Ishikawa (cell line): ENCODE measurements around the gene CDCA5.

ENCODE experiments used
- CEBPB ChIP-seq: IDR thresholded peaks from 2 replicates; pipeline ENCODE4 v1.6.1; 2012
- CREB1 ChIP-seq: IDR thresholded peaks from 2 replicates; pipeline ENCODE4 v1.6.1; 2012; ENCODE audit warnings: low read depth
- EGR1 ChIP-seq: IDR thresholded peaks from 2 replicates; pipeline ENCODE4 v1.6.1; 2012
- EP300 ChIP-seq: IDR thresholded peaks from 2 replicates; pipeline ENCODE4 v1.6.1; 2012; ENCODE audit warnings: borderline replicate concordance
- FOXM1 ChIP-seq: IDR thresholded peaks from 2 replicates; pipeline ENCODE4 v1.6.1; 2012; ENCODE audit warnings: low read depth, borderline replicate concordance
- NFIC ChIP-seq: IDR thresholded peaks from 2 replicates; pipeline ENCODE4 v1.6.1; 2012
- RAD21 ChIP-seq: IDR thresholded peaks from 2 replicates; pipeline ENCODE4 v1.6.1; 2012; ENCODE audit warnings: low read depth
- TAF1 ChIP-seq: IDR thresholded peaks from 2 replicates; pipeline ENCODE4 v1.6.1; 2012; ENCODE audit warnings: low read depth, mild to moderate bottlenecking
- TCF12 ChIP-seq: IDR thresholded peaks from 2 replicates; pipeline ENCODE4 v1.6.1; 2012; ENCODE audit warnings: low read depth
- TEAD4 ChIP-seq: IDR thresholded peaks from 2 replicates; pipeline ENCODE4 v1.6.1; 2012
- USF1 ChIP-seq: IDR thresholded peaks from 2 replicates; pipeline ENCODE4 v1.6.1; 2012
- YY1 ChIP-seq: IDR thresholded peaks from 2 replicates; pipeline ENCODE4 v1.6.1; 2012; ENCODE audit warnings: low read depth
- ZBTB7A ChIP-seq: IDR thresholded peaks from 2 replicates; pipeline ENCODE4 v1.6.1; 2012; ENCODE audit warnings: low read depth
- TF ChIP-seq, protein P1 (sequence below): IDR thresholded peaks from 2 replicates; pipeline ENCODE4 v1.6.1; 2012
- TF ChIP-seq, protein P2 (sequence below): IDR thresholded peaks from 2 replicates; pipeline ENCODE4 v1.6.1; 2012; ENCODE audit warnings: low read depth, mild to moderate bottlenecking

CDCA5 gene

GRCh38 chr11:65095427-65095826, 11.6 kb upstream of the CDCA5 start:
- TF ChIP-seq ZBTB7A = no peak
- no peak for TF ChIP-seq RAD21
- no peak for TF ChIP-seq TCF12
- TF ChIP-seq USF1 = no peak
- TF ChIP-seq TEAD4 = no peak
- no peak for TF ChIP-seq CEBPB
- TF ChIP-seq EP300 = no peak
- TF ChIP-seq, protein P1, sequence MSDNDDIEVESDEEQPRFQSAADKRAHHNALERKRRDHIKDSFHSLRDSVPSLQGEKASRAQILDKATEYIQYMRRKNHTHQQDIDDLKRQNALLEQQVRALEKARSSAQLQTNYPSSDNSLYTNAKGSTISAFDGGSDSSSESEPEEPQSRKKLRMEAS = no peak
- TF ChIP-seq TAF1 = no peak
- TF ChIP-seq NFIC = no peak
- no peak for TF ChIP-seq YY1
- no peak for TF ChIP-seq EGR1

DNA sequence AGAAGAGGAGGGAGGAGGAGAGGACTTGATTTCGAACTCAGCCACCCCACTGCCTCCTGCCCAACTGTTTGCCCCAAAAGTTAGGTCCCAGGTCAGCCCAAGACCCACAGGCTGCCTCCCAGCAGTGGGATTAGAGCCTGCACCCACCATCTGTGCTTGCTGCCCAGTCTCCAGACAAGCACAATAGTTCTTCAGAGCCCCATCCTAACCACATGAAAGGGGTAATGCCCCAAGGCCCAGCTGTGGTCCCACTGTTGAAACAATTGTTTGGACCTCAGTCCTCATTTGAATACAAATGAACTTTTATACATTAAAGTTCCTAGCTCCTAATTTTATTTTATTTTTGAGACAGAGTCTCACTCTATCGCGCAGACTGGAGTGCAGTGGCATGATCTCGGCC, 6.8 kb upstream of the CDCA5 start:
- no peak for TF ChIP-seq CREB1

- TF ChIP-seq ZBTB7A = no peak
- no peak for TF ChIP-seq TEAD4
- TF ChIP-seq, protein P2, sequence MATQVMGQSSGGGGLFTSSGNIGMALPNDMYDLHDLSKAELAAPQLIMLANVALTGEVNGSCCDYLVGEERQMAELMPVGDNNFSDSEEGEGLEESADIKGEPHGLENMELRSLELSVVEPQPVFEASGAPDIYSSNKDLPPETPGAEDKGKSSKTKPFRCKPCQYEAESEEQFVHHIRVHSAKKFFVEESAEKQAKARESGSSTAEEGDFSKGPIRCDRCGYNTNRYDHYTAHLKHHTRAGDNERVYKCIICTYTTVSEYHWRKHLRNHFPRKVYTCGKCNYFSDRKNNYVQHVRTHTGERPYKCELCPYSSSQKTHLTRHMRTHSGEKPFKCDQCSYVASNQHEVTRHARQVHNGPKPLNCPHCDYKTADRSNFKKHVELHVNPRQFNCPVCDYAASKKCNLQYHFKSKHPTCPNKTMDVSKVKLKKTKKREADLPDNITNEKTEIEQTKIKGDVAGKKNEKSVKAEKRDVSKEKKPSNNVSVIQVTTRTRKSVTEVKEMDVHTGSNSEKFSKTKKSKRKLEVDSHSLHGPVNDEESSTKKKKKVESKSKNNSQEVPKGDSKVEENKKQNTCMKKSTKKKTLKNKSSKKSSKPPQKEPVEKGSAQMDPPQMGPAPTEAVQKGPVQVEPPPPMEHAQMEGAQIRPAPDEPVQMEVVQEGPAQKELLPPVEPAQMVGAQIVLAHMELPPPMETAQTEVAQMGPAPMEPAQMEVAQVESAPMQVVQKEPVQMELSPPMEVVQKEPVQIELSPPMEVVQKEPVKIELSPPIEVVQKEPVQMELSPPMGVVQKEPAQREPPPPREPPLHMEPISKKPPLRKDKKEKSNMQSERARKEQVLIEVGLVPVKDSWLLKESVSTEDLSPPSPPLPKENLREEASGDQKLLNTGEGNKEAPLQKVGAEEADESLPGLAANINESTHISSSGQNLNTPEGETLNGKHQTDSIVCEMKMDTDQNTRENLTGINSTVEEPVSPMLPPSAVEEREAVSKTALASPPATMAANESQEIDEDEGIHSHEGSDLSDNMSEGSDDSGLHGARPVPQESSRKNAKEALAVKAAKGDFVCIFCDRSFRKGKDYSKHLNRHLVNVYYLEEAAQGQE = no peak
- TF ChIP-seq CREB1 = no peak
- TF ChIP-seq CEBPB = no peak
- TF ChIP-seq, protein P1 = no peak
- TF ChIP-seq YY1 = no peak
- no peak for TF ChIP-seq FOXM1
- no peak for TF ChIP-seq USF1
- TF ChIP-seq EP300 = no peak
- no peak for TF ChIP-seq TCF12
- no peak for TF ChIP-seq EGR1
- no peak for TF ChIP-seq TAF1
- TF ChIP-seq NFIC = no peak
- TF ChIP-seq RAD21 = no peak
Observed at GRCh38 chr11:65089621-65090020, 5.8 kb upstream of the CDCA5 start.

DNA sequence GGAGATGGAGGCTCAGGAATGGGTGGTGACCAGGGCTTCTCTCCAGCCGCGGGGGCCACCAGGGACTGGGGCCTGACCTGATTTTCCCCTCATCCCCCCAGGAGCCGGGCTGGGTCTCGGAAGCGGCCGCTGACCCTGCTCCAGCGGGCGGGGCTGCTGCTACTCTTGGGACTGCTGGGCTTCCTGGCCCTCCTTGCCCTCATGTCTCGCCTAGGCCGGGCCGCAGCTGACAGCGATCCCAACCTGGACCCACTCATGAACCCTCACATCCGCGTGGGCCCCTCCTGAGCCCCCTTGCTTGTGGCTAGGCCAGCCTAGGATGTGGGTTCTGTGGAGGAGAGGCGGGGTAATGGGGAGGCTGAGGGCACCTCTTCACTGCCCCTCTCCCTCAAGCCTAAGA, 4.0 kb upstream of the CDCA5 start:
- TF ChIP-seq, protein P1 = no peak
- no peak for TF ChIP-seq ZBTB7A
- no peak for TF ChIP-seq YY1
- TF ChIP-seq TCF12 = no peak
- TF ChIP-seq CEBPB = no peak
- no peak for TF ChIP-seq CREB1
- no peak for TF ChIP-seq USF1
- TF ChIP-seq NFIC = no peak
- no peak for TF ChIP-seq RAD21
- TF ChIP-seq TEAD4 = no peak

DNA sequence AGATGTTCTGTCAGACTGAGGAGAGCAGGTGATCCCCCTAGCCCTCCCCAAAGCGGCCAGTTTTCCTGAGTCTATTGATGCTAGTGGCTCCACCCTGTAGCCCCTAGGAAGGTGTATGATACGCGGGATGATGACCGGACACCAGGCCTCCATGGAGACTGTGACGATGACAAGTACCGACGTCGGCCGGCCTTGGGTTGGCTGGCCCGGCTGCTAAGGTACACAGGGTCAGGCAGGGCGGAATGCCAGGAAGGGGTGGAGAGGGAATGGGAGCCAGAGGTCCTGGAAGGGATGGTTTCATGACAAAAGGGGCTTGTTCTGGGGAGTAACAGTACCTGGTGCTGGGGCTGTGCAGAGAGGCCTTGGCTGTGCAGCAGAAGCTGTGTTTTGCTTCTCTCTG, 3.4 kb upstream of the CDCA5 start:
- TF ChIP-seq EP300 (no peak), CREB1 (no peak), CEBPB (no peak), USF1 (no peak), NFIC (no peak), TAF1 (no peak), FOXM1 (no peak), RAD21 (no peak), YY1 (no peak), ZBTB7A (no peak)
- TF ChIP-seq, protein P1 = no peak
- TF ChIP-seq, protein P2 = no peak
